ENCODE data around the gene GIPR. TPM values are rescaled to one million over a fixed set of nuclear protein-coding genes. Genes with fewer than 3 reads are reported as not detected.

The GIPR gene
- total RNA-seq, 1 donor from 2014 or later: 0.86 TPM

- no peak for TF ChIP-seq CTCF (conservative IDR thresholded peaks at IDR 0.05; ENCODE audit: low read depth, low read length)
- DNase-seq (ENCODE audit: low read depth): no peak
- H3K4me3 ChIP-seq (ENCODE audit: low read depth, low read length): peak overlapping the region; percentile 47
Measured at GRCh38 chr19:45641274-45642105, 26.5 kb upstream of the GIPR start.

GRCh38 chr19:45643024-45643926, 24.7 kb upstream of the GIPR start:
- DNase-seq (ENCODE audit: low read depth): no peak
- peak; percentile 97 for TF ChIP-seq CTCF (conservative IDR thresholded peaks at IDR 0.05; ENCODE audit: low read depth, low read length)
- H3K4me3 ChIP-seq (ENCODE audit: low read depth, low read length): no peak overlapping the region

- no peak overlapping the region for H3K4me3 ChIP-seq (ENCODE audit: low read depth, low read length)
- no peak for TF ChIP-seq CTCF (conservative IDR thresholded peaks at IDR 0.05; ENCODE audit: low read depth, low read length)
- DNase-seq (ENCODE audit: low read depth): no peak
Measured at GRCh38 chr19:45643927-45644771, 23.9 kb upstream of the GIPR start.

- TF ChIP-seq CTCF (conservative IDR thresholded peaks at IDR 0.05; ENCODE audit: low read depth, low read length): no peak
- DNase-seq (ENCODE audit: low read depth): no peak
- peak overlapping the region; percentile 51 for H3K4me3 ChIP-seq (ENCODE audit: low read depth, low read length)
Measured at GRCh38 chr19:45645068-45645630, 22.9 kb upstream of the GIPR start.

- no peak for TF ChIP-seq CTCF (conservative IDR thresholded peaks at IDR 0.05; ENCODE audit: low read depth, low read length)
- DNase-seq (ENCODE audit: low read depth): no peak
- peak overlapping the region; percentile 51 for H3K4me3 ChIP-seq (ENCODE audit: low read depth, low read length)
Measured at GRCh38 chr19:45645631-45646344, 22.2 kb upstream of the GIPR start.

- TF ChIP-seq CTCF (conservative IDR thresholded peaks at IDR 0.05; ENCODE audit: low read depth, low read length): no peak
- DNase-seq (ENCODE audit: low read depth): no peak
- peak overlapping the region; percentile 51 for H3K4me3 ChIP-seq (ENCODE audit: low read depth, low read length)
Measured at GRCh38 chr19:45646345-45646698, 21.7 kb upstream of the GIPR start.
